ENCODE measurements around the gene IBSP.

Gene IBSP

DNA sequence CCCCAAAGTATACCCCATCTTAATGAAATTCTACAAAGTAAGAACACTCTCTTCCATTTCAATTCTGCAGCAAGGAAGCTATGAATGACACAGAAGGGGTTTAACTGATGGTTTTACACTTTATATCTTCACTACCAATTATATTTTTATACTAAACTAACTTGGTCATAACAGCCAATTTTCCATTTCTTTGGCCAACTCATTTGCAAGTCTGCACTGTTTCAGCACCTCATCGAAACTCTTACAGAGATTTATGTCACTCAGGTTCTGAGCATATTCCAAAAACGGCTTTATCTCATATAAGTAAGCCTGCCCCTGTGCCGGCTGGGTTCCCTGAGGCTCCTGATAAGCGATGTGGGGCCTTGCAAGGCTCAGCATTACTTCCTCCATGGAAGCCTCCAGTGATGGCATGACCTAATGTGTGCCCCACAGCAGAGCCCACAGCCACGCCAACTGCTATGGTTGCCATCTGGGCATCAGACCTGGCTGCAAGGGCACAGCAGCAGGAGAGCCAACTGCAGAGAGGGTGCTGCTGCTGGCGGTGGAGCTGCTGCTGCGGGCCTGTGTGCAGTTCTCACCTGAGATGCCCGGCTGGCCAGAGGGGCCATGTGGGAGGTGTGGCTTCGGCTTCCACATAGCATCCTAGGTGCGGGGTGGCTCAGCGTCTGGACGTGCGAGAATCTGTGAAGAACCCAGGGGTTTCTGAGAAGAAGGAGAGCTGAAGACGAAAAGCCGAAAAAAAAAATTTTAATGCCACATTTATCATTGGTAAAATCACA lies 13.4 kb upstream of the IBSP start:
- Histone ChIP-seq H3K9ac (ENCODE audit: low read length) (no peak overlapping the region), H3K27ac (ENCODE audit: low read depth, low read length) (no peak overlapping the region), H3K27me3 (ENCODE audit: low read length) (no peaks in the 10 kb centered on the region), H3K9me3 (ENCODE audit: insufficient read depth, low read length) (no peaks in the 10 kb centered on the region), H3K4me3 (ENCODE audit: insufficient read depth, low read length, poor library complexity, severe bottlenecking) (no peak overlapping the region), H2AFZ (ENCODE audit: low read depth, low read length, severe bottlenecking) (no peak overlapping the region), H3K9me2 (replicated peaks; ENCODE audit: insufficient read depth, low read length) (no peaks in the 10 kb centered on the region), H4K20me1 (ENCODE audit: low read depth, low read length) (no peaks in the 10 kb centered on the region), H3K4me2 (ENCODE audit: low read depth, low read length, poor library complexity, severe bottlenecking) (no peak overlapping the region), H3F3A (ENCODE audit: insufficient read depth) (no peaks in the 10 kb centered on the region), H3K79me2 (ENCODE audit: insufficient read depth, low read length) (no peaks in the 10 kb centered on the region), H3K36me3 (ENCODE audit: low read length) (no peaks in the 10 kb centered on the region)
- TF ChIP-seq, protein P1, sequence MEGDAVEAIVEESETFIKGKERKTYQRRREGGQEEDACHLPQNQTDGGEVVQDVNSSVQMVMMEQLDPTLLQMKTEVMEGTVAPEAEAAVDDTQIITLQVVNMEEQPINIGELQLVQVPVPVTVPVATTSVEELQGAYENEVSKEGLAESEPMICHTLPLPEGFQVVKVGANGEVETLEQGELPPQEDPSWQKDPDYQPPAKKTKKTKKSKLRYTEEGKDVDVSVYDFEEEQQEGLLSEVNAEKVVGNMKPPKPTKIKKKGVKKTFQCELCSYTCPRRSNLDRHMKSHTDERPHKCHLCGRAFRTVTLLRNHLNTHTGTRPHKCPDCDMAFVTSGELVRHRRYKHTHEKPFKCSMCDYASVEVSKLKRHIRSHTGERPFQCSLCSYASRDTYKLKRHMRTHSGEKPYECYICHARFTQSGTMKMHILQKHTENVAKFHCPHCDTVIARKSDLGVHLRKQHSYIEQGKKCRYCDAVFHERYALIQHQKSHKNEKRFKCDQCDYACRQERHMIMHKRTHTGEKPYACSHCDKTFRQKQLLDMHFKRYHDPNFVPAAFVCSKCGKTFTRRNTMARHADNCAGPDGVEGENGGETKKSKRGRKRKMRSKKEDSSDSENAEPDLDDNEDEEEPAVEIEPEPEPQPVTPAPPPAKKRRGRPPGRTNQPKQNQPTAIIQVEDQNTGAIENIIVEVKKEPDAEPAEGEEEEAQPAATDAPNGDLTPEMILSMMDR (IDR thresholded peaks at IDR 0.05; ENCODE audit: insufficient read depth, low read length, poor library complexity, severe bottlenecking): no peak
- no peak for TF ChIP-seq EZH2phosphoT487 (conservative IDR thresholded peaks at IDR 0.05; ENCODE audit: low read length)

DNA sequence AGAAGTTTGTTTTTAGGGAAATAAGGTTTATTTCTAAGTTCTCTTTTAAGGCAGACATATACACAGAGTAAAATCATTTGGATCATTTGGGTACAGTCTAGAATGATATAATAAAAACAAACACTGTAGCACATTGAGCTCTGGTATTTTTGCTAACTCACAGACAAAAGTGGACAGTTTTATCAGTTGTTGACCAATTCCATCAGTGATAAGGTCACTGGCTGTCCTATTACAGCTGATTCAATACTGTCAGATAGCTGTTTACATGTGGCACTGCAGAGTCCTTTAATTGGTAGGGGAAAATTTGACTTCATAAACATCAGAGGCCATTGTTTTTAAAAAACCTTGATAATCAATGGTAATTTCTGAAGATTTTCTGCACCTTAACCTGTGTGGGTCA lies 3.5 kb downstream of the IBSP start:
- H3K4me2 ChIP-seq (ENCODE audit: low read depth, low read length, poor library complexity, severe bottlenecking): no peak overlapping the region
- no peaks in the 10 kb centered on the region for H3K9me2 ChIP-seq (replicated peaks; ENCODE audit: insufficient read depth, low read length)
- no peaks in the 10 kb centered on the region for H3K9me3 ChIP-seq (ENCODE audit: insufficient read depth, low read length)
- TF ChIP-seq EZH2phosphoT487 (conservative IDR thresholded peaks at IDR 0.05; ENCODE audit: low read length): no peak
- TF ChIP-seq, protein P1 (IDR thresholded peaks at IDR 0.05; ENCODE audit: insufficient read depth, low read length, poor library complexity, severe bottlenecking): no peak
- no peaks in the 10 kb centered on the region for H3K79me2 ChIP-seq (ENCODE audit: insufficient read depth, low read length)
- H3K36me3 ChIP-seq (ENCODE audit: low read length): no peaks in the 10 kb centered on the region
- H2AFZ ChIP-seq (ENCODE audit: low read depth, low read length, severe bottlenecking): no peak overlapping the region
- no peaks in the 10 kb centered on the region for H3F3A ChIP-seq (ENCODE audit: insufficient read depth)
- no peak overlapping the region for H3K9ac ChIP-seq (ENCODE audit: low read length)
- H3K27ac ChIP-seq (ENCODE audit: low read depth, low read length): no peak overlapping the region
- no peak overlapping the region for H3K4me3 ChIP-seq (ENCODE audit: insufficient read depth, low read length, poor library complexity, severe bottlenecking)
- H4K20me1 ChIP-seq (ENCODE audit: low read depth, low read length): no peaks in the 10 kb centered on the region
- H3K27me3 ChIP-seq (ENCODE audit: low read length): no peaks in the 10 kb centered on the region

DNA sequence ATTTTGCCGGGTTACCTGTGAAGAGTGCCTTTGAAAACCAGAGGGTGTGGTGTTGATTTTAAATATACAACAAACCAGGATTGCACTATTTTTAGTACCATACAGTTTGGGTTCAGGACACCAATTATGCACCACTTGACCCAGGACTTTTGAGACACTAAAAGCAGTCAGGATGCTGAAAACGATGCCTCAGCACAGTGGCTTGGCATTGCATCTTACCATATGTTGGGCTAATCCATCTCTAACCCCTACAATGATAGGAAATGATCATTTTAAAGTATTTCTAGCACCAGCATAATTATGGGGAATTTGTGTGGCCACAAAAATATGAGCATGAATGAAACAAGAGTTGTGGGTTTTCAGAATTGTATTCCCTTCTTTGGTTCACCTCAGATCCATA lies 4.1 kb downstream of the IBSP start:
- Histone ChIP-seq H3K4me2 (ENCODE audit: low read depth, low read length, poor library complexity, severe bottlenecking) (no peak overlapping the region), H3K9me2 (replicated peaks; ENCODE audit: insufficient read depth, low read length) (no peaks in the 10 kb centered on the region), H3K36me3 (ENCODE audit: low read length) (no peaks in the 10 kb centered on the region), H3K27me3 (ENCODE audit: low read length) (no peaks in the 10 kb centered on the region), H3K79me2 (ENCODE audit: insufficient read depth, low read length) (no peaks in the 10 kb centered on the region), H2AFZ (ENCODE audit: low read depth, low read length, severe bottlenecking) (no peak overlapping the region), H4K20me1 (ENCODE audit: low read depth, low read length) (no peaks in the 10 kb centered on the region), H3F3A (ENCODE audit: insufficient read depth) (no peaks in the 10 kb centered on the region), H3K9ac (ENCODE audit: low read length) (no peak overlapping the region), H3K4me3 (ENCODE audit: insufficient read depth, low read length, poor library complexity, severe bottlenecking) (no peak overlapping the region), H3K9me3 (ENCODE audit: insufficient read depth, low read length) (no peaks in the 10 kb centered on the region), H3K27ac (ENCODE audit: low read depth, low read length) (no peak overlapping the region)
- TF ChIP-seq EZH2phosphoT487 (conservative IDR thresholded peaks at IDR 0.05; ENCODE audit: low read length): no peak
- TF ChIP-seq, protein P1 (IDR thresholded peaks at IDR 0.05; ENCODE audit: insufficient read depth, low read length, poor library complexity, severe bottlenecking): no peak

Measured in SU-DHL-6 (cell line).